Measurements from ENCODE around the gene PAX3. TPM values are rescaled to one million over a fixed set of nuclear protein-coding genes. Genes with fewer than 3 reads are reported as not detected.

Gene PAX3
- total RNA-seq, 2 experiments from 2014 or later, result not detected

GRCh38 chr2:222272446-222273015 is 26.3 kb downstream of the PAX3 start:
- no peak overlapping the region for H3K27ac Mint-ChIP-seq
- POLR2A ChIA-PET, result no interaction called here
- H3K9me3 Mint-ChIP-seq (ENCODE audit: insufficient read depth), result no peaks in the 10 kb centered on the region
- no peak for ATAC-seq
- no peaks in the 10 kb centered on the region for H3K36me3 Mint-ChIP-seq (ENCODE audit: low read depth)
- no peak for DNase-seq
- CTCF ChIA-PET, result no interaction called here
- no peak overlapping the region for H3K4me3 Mint-ChIP-seq
- no peaks in the 10 kb centered on the region for H3K4me1 Mint-ChIP-seq (ENCODE audit: low read depth)
- H3K27me3 Mint-ChIP-seq (ENCODE audit: low read depth), result no peaks in the 10 kb centered on the region

GRCh38 chr2:222271854-222272253 is 26.9 kb downstream of the PAX3 start:
- Mint-ChIP-seq H3K4me1 (ENCODE audit: low read depth) (no peaks in the 10 kb centered on the region), H3K27me3 (ENCODE audit: low read depth) (no peaks in the 10 kb centered on the region), H3K36me3 (ENCODE audit: low read depth) (no peaks in the 10 kb centered on the region), H3K27ac (no peak overlapping the region), H3K9me3 (ENCODE audit: insufficient read depth) (no peaks in the 10 kb centered on the region), H3K4me3 (no peak overlapping the region)
- POLR2A ChIA-PET, result no interaction called here
- ATAC-seq, result no peak
- CTCF ChIA-PET, result no interaction called here
- DNase-seq, result no peak

GRCh38 chr2:222270396-222270795 is 28.4 kb downstream of the PAX3 start:
- ATAC-seq (no peak), DNase-seq (no peak)
- no peaks in the 10 kb centered on the region for H3K9me3 Mint-ChIP-seq (ENCODE audit: insufficient read depth)
- ChIA-PET POLR2A (no interaction called here), CTCF (no interaction called here)
- no peak overlapping the region for H3K27ac Mint-ChIP-seq
- no peaks in the 10 kb centered on the region for H3K36me3 Mint-ChIP-seq (ENCODE audit: low read depth)
- H3K4me3 Mint-ChIP-seq, result no peak overlapping the region
- no peaks in the 10 kb centered on the region for H3K4me1 Mint-ChIP-seq (ENCODE audit: low read depth)
- H3K27me3 Mint-ChIP-seq (ENCODE audit: low read depth), result no peaks in the 10 kb centered on the region

GRCh38 chr2:222269132-222269531 is 29.7 kb downstream of the PAX3 start:
- no peak for ATAC-seq
- Mint-ChIP-seq H3K27me3 (ENCODE audit: low read depth) (no peaks in the 10 kb centered on the region), H3K36me3 (ENCODE audit: low read depth) (no peaks in the 10 kb centered on the region), H3K27ac (no peak overlapping the region), H3K9me3 (ENCODE audit: insufficient read depth) (no peaks in the 10 kb centered on the region), H3K4me1 (ENCODE audit: low read depth) (no peaks in the 10 kb centered on the region), H3K4me3 (no peak overlapping the region)
- CTCF ChIA-PET, result interaction anchor here (1.0 kb wide), 1 partner anchor 12 kb away, joined by 5 read pairs; no protein-coding TSS in a partner anchor
- POLR2A ChIA-PET, result no interaction called here
- DNase-seq, result no peak

GRCh38 chr2:222268311-222268990 is 30.3 kb downstream of the PAX3 start:
- ATAC-seq (no peak), DNase-seq (no peak)
- POLR2A ChIA-PET, result no interaction called here
- no peaks in the 10 kb centered on the region for H3K9me3 Mint-ChIP-seq (ENCODE audit: insufficient read depth)
- no peak overlapping the region for H3K27ac Mint-ChIP-seq
- no peaks in the 10 kb centered on the region for H3K27me3 Mint-ChIP-seq (ENCODE audit: low read depth)
- H3K4me1 Mint-ChIP-seq (ENCODE audit: low read depth), result no peaks in the 10 kb centered on the region
- CTCF ChIA-PET, result no interaction called here
- no peak overlapping the region for H3K4me3 Mint-ChIP-seq
- no peaks in the 10 kb centered on the region for H3K36me3 Mint-ChIP-seq (ENCODE audit: low read depth)

- no peak for DNase-seq
- Mint-ChIP-seq H3K27me3 (ENCODE audit: low read depth) (no peaks in the 10 kb centered on the region), H3K36me3 (ENCODE audit: low read depth) (no peaks in the 10 kb centered on the region), H3K9me3 (ENCODE audit: insufficient read depth) (no peaks in the 10 kb centered on the region), H3K4me1 (ENCODE audit: low read depth) (no peaks in the 10 kb centered on the region), H3K4me3 (no peak overlapping the region), H3K27ac (no peak overlapping the region)
- CTCF ChIA-PET, result no interaction called here
- POLR2A ChIA-PET, result no interaction called here
- no peak for ATAC-seq
Measured at GRCh38 chr2:222264791-222265320, 33.9 kb downstream of the PAX3 start.

- DNase-seq (no peak), ATAC-seq (no peak)
- H3K4me3 Mint-ChIP-seq, result no peak overlapping the region
- H3K36me3 Mint-ChIP-seq (ENCODE audit: low read depth), result no peaks in the 10 kb centered on the region
- no peaks in the 10 kb centered on the region for H3K4me1 Mint-ChIP-seq (ENCODE audit: low read depth)
- H3K9me3 Mint-ChIP-seq (ENCODE audit: insufficient read depth), result no peaks in the 10 kb centered on the region
- POLR2A ChIA-PET, result no interaction called here
- H3K27me3 Mint-ChIP-seq (ENCODE audit: low read depth), result peaks cover 3% of the 10 kb centered on the region
- CTCF ChIA-PET, result no interaction called here
- no peak overlapping the region for H3K27ac Mint-ChIP-seq
Measured at GRCh38 chr2:222261504-222261903, 37.3 kb downstream of the PAX3 start.

GRCh38 chr2:222257645-222258044 is 41.2 kb downstream of the PAX3 start:
- H3K4me1 Mint-ChIP-seq (ENCODE audit: low read depth), result no peaks in the 10 kb centered on the region
- DNase-seq (no peak), ATAC-seq (no peak)
- H3K27me3 Mint-ChIP-seq (ENCODE audit: low read depth), result peaks cover 3% of the 10 kb centered on the region
- H3K9me3 Mint-ChIP-seq (ENCODE audit: insufficient read depth), result no peaks in the 10 kb centered on the region
- no peaks in the 10 kb centered on the region for H3K36me3 Mint-ChIP-seq (ENCODE audit: low read depth)
- H3K4me3 Mint-ChIP-seq, result no peak overlapping the region
- no peak overlapping the region for H3K27ac Mint-ChIP-seq
- POLR2A ChIA-PET, result no interaction called here
- CTCF ChIA-PET, result no interaction called here

GRCh38 chr2:222256250-222256649 is 42.5 kb downstream of the PAX3 start:
- Mint-ChIP-seq H3K27me3 (ENCODE audit: low read depth) (peaks cover 3% of the 10 kb centered on the region), H3K4me1 (ENCODE audit: low read depth) (no peaks in the 10 kb centered on the region), H3K27ac (no peak overlapping the region), H3K36me3 (ENCODE audit: low read depth) (no peaks in the 10 kb centered on the region), H3K4me3 (no peak overlapping the region), H3K9me3 (ENCODE audit: insufficient read depth) (no peaks in the 10 kb centered on the region)
- ChIA-PET POLR2A (no interaction called here), CTCF (no interaction called here)
- ATAC-seq, result no peak
- DNase-seq, result no peak

- no peak overlapping the region for H3K27ac Mint-ChIP-seq
- H3K36me3 Mint-ChIP-seq (ENCODE audit: low read depth), result no peaks in the 10 kb centered on the region
- DNase-seq (no peak), ATAC-seq (no peak)
- no peaks in the 10 kb centered on the region for H3K9me3 Mint-ChIP-seq (ENCODE audit: insufficient read depth)
- H3K4me1 Mint-ChIP-seq (ENCODE audit: low read depth), result no peaks in the 10 kb centered on the region
- peaks cover 3% of the 10 kb centered on the region for H3K27me3 Mint-ChIP-seq (ENCODE audit: low read depth)
- CTCF ChIA-PET, result no interaction called here
- POLR2A ChIA-PET, result no interaction called here
- H3K4me3 Mint-ChIP-seq, result no peak overlapping the region
Measured at GRCh38 chr2:222255090-222255489, 43.7 kb downstream of the PAX3 start.

- DNase-seq (no peak), ATAC-seq (no peak)
- H3K36me3 Mint-ChIP-seq (ENCODE audit: low read depth), result no peaks in the 10 kb centered on the region
- no peaks in the 10 kb centered on the region for H3K27me3 Mint-ChIP-seq (ENCODE audit: low read depth)
- H3K27ac Mint-ChIP-seq, result no peak overlapping the region
- CTCF ChIA-PET, result no interaction called here
- no peak overlapping the region for H3K4me3 Mint-ChIP-seq
- H3K9me3 Mint-ChIP-seq (ENCODE audit: insufficient read depth), result no peaks in the 10 kb centered on the region
- H3K4me1 Mint-ChIP-seq (ENCODE audit: low read depth), result no peaks in the 10 kb centered on the region
- POLR2A ChIA-PET, result no interaction called here
Measured at GRCh38 chr2:222250313-222250712, 48.5 kb downstream of the PAX3 start.

- Mint-ChIP-seq H3K4me1 (ENCODE audit: low read depth) (no peaks in the 10 kb centered on the region), H3K27me3 (ENCODE audit: low read depth) (no peaks in the 10 kb centered on the region), H3K36me3 (ENCODE audit: low read depth) (no peaks in the 10 kb centered on the region), H3K27ac (no peak overlapping the region), H3K9me3 (ENCODE audit: insufficient read depth) (no peaks in the 10 kb centered on the region), H3K4me3 (no peak overlapping the region)
- ATAC-seq, result no peak
- POLR2A ChIA-PET, result no interaction called here
- no peak for DNase-seq
- CTCF ChIA-PET, result no interaction called here
Measured at GRCh38 chr2:222249444-222249843, 49.4 kb downstream of the PAX3 start.

- DNase-seq (no peak), ATAC-seq (no peak)
- H3K4me3 Mint-ChIP-seq, result no peak overlapping the region
- no peaks in the 10 kb centered on the region for H3K27me3 Mint-ChIP-seq (ENCODE audit: low read depth)
- no peaks in the 10 kb centered on the region for H3K9me3 Mint-ChIP-seq (ENCODE audit: insufficient read depth)
- POLR2A ChIA-PET, result no interaction called here
- H3K27ac Mint-ChIP-seq, result no peak overlapping the region
- H3K36me3 Mint-ChIP-seq (ENCODE audit: low read depth), result no peaks in the 10 kb centered on the region
- no peaks in the 10 kb centered on the region for H3K4me1 Mint-ChIP-seq (ENCODE audit: low read depth)
- CTCF ChIA-PET, result no interaction called here
Measured at GRCh38 chr2:222248818-222249217, 50.0 kb downstream of the PAX3 start.
